Raji (cell line): ENCODE data around the gene TYROBP.

Experiments
- POLR2A ChIP-seq: IDR thresholded peaks from 2 replicates; pipeline ENCODE4 v1.6.1; 2011; ENCODE audit warnings: low read depth, low read length, control low read depth; ENCODE audit not compliant: insufficient read depth

TYROBP gene

GRCh38 chr19:35869327-35870123 is 38.6 kb downstream of the TYROBP start:
- no peak for TF ChIP-seq POLR2A

GRCh38 chr19:35868823-35869326 is 39.2 kb downstream of the TYROBP start:
- no peak for TF ChIP-seq POLR2A

- TF ChIP-seq POLR2A = no peak
Measured at GRCh38 chr19:35868172-35868822, 39.8 kb downstream of the TYROBP start, which contains the start of gene APLP1. Gene APLP1 (plus strand): TSS chr19:35868574. CDS start chr19:35868637, 63 bp downstream.

DNA sequence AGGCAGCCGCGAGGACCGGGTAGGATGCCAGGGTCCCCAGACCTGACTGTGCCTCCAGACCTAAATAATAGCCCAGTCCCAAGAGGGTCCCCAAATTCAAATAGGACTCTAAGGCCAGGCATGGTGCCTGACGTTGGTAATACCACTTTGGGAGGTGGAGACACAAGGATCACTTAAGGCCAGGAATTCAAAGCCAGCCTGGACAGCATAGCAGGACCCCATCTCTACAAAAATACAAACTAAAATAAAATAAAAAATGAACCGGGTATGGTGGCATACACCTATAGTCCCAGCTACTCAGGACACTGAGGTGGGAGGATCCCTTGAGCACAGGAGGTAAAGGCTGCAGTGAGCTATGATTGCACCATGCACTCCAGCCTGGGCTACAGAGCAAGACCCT is 45.1 kb downstream of the TYROBP start:
- no peak for TF ChIP-seq POLR2A

DNA sequence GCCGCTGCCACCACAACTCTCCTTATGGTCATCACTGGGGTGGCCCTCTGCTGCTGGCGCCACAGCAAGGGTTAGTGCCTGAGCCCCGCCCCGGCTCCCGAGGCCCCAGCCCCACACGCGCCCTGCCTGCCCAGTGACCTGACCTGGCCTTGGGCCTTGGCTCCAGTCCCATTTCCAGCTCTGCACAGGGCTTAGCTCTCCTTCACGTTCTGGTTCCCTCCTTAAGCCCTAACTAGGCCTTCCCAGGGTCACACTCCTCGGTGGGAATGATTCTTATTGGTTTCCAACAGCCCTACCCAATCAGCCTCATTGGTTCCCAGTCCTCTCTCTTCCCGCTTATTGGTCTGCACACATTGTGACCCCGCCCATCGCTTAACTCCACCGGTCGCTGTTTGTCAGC is 45.6 kb downstream of the TYROBP start:
- no peak for TF ChIP-seq POLR2A

DNA sequence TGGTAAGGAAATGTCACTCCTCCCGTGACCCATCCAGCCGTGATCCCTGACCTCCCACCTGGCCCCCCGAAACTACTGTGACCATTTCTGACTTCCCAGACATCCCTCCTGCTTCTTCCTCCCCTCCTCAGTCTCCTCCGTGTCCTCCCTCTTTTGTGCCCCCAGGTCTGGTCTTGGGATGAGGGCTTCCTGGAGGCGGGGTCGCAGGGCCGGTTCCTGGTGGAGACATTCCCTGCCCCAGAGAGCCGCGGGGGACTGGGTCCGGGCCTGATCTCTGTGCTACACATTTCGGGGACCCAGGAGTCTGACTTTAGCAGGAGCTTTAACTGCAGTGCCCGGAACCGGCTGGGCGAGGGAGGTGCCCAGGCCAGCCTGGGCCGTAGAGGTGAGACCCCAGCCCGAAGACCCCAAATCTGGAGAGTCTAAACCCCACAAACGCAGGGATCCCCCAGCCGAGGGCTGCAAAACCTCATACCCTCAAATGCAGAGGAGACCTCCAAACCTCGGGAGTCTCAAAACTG is 46.4 kb downstream of the TYROBP start:
- no peak for TF ChIP-seq POLR2A

- TF ChIP-seq POLR2A = no peak
Measured at GRCh38 chr19:35860818-35861639, 47.1 kb downstream of the TYROBP start.

GRCh38 chr19:35860436-35860817 is 47.7 kb downstream of the TYROBP start:
- no peak for TF ChIP-seq POLR2A

DNA sequence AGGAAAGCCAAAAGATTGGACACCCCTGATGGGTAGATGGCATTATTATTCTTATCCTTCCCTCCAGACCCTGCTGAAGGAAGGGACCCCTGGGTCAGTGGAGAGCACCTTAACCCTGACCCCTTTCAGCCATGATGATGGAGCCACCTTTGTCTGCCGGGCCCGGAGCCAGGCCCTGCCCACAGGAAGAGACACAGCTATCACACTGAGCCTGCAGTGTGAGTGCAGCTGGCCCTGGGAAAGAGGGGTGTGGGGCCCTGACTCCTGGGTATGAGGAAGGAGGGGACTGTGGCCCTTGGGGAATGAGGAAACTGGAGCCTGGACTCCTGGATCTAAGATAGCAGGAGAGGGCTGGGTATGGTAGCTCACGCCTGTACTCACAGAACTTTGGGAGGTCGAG is 48.7 kb downstream of the TYROBP start:
- TF ChIP-seq POLR2A = no peak

GRCh38 chr19:35858311-35858710 is 49.8 kb downstream of the TYROBP start:
- TF ChIP-seq POLR2A = no peak

DNA sequence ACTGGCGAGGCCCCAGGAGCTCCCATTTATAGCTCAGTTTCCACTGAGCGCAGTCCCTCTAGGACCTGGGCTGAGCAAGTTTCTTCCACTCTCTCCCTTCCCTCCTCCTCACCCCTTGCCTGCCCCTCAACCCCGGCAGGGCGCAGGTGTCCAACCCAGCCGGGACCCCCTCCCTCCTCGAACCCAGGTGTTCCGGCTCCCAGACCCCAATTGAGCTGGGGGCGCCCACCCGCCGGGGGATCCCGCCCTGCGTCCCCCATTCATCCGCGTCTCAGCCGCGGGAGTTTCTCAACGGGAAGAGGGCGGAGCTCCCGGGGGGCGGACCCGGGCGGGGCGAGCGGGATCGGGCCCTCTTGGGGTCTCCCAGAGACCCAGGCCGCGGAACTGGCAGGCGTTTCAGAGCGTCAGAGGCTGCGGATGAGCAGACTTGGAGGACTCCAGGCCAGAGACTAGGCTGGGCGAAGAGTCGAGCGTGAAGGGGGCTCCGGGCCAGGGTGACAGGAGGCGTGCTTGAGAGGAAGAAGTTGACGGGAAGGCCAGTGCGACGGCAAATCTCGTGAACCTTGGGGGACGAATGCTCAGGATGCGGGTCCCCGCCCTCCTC is 51.4 kb downstream of the TYROBP start, which contains the start of gene KIRREL2:
KIRREL2 (plus strand) TSS at position 366 of the 604 bp plus-strand sequence; CDS start at position 575, 209 bp downstream.
- no peak for TF ChIP-seq POLR2A
